T-helper 2 cell (primary cell): ENCODE results near the gene STAB1.

Experiments
- DNase-seq, 5 experiments: peaks; one replicate each; pipeline versions ENCODE4 v3.0.0 to v3.0.0-alpha.2; 2012 to 2022

Gene STAB1

GRCh38 chr3:52487788-52488691, 7.1 kb upstream of the STAB1 start:
- DNase-seq: no peak

- no peak for DNase-seq
Observed at GRCh38 chr3:52488746-52489145, 6.4 kb upstream of the STAB1 start.

GRCh38 chr3:52489453-52489852, 5.7 kb upstream of the STAB1 start:
- DNase-seq: no peak

- no peak for DNase-seq
Observed at GRCh38 chr3:52490035-52490938, 4.9 kb upstream of the STAB1 start.

- no peak for DNase-seq
Observed at GRCh38 chr3:52490939-52491526, 4.1 kb upstream of the STAB1 start.

- no peak for DNase-seq
Observed at GRCh38 chr3:52492059-52492458, 3.1 kb upstream of the STAB1 start.

GRCh38 chr3:52493232-52494017, 1.7 kb upstream of the STAB1 start:
- DNase-seq: no peak

GRCh38 chr3:52494445-52494844, 693 bp upstream of the STAB1 start:
- DNase-seq: no peak

- DNase-seq: no peak
Observed at GRCh38 chr3:52495777-52496602, 852 bp downstream of the STAB1 start.

GRCh38 chr3:52498137-52499054, 3.3 kb downstream of the STAB1 start:
- no peak for DNase-seq

- no peak for DNase-seq
Observed at GRCh38 chr3:52501046-52501445, 5.9 kb downstream of the STAB1 start.

- DNase-seq: no peak
Observed at GRCh38 chr3:52502001-52502400, 6.9 kb downstream of the STAB1 start.

GRCh38 chr3:52502808-52503350, 7.7 kb downstream of the STAB1 start:
- no peak for DNase-seq

GRCh38 chr3:52503788-52504424, 8.8 kb downstream of the STAB1 start:
- DNase-seq: no peak

GRCh38 chr3:52504977-52505376, 9.8 kb downstream of the STAB1 start:
- DNase-seq: no peak

GRCh38 chr3:52506266-52506966, 11.3 kb downstream of the STAB1 start:
- DNase-seq: no peak

- no peak for DNase-seq
Observed at GRCh38 chr3:52507359-52507758, 12.2 kb downstream of the STAB1 start.

- DNase-seq: no peak
Observed at GRCh38 chr3:52509753-52510328, 14.7 kb downstream of the STAB1 start.
